ENCODE data around the gene TMEM181. TPM values are rescaled to one million over a fixed set of nuclear protein-coding genes. Genes with fewer than 3 reads are reported as not detected.
"Not testable (repeated sequence)": the region's sequence is repeated elsewhere in the genome, so short reads cannot be mapped to it uniquely, and the experiment has no call there.

Gene TMEM181
- polyA plus RNA-seq, 3 donors: 18.2 to 22.3 (median 21.5) TPM

- DNase-seq: no peak
These were observed 61.2 kb downstream of the TMEM181 start for GRCh38 chr6:158620963-158621693.

GRCh38 chr6:158621694-158622544, 62.0 kb downstream of the TMEM181 start:
- no peak for DNase-seq

GRCh38 chr6:158622545-158623190, 62.8 kb downstream of the TMEM181 start:
- no peak for DNase-seq

GRCh38 chr6:158624684-158625682, 65.1 kb downstream of the TMEM181 start:
- no peak for DNase-seq

GRCh38 chr6:158625881-158626305, 66.0 kb downstream of the TMEM181 start:
- no peak for DNase-seq

GRCh38 chr6:158626360-158627167, 66.7 kb downstream of the TMEM181 start:
- no peak for DNase-seq

- no peak for DNase-seq
These were observed 67.5 kb downstream of the TMEM181 start for GRCh38 chr6:158627168-158627939.

- DNase-seq: no peak
These were observed 68.0 kb downstream of the TMEM181 start for GRCh38 chr6:158627940-158628211.

GRCh38 chr6:158628542-158628941, 68.7 kb downstream of the TMEM181 start:
- no peak for DNase-seq

GRCh38 chr6:158629367-158630221, 69.7 kb downstream of the TMEM181 start:
- DNase-seq: no peak

GRCh38 chr6:158630938-158631616, 71.2 kb downstream of the TMEM181 start:
- no peak for DNase-seq

GRCh38 chr6:158631678-158632537, 72.0 kb downstream of the TMEM181 start:
- no peak for DNase-seq

GRCh38 chr6:158632538-158633119, 72.7 kb downstream of the TMEM181 start:
- not testable (repeated sequence) for DNase-seq

- DNase-seq: no peak
These were observed 73.2 kb downstream of the TMEM181 start for GRCh38 chr6:158633127-158633526.

- no peak for DNase-seq
These were observed 75.0 kb downstream of the TMEM181 start for GRCh38 chr6:158634695-158635426.
